HFFc6 (cell line): ENCODE measurements around the gene TTC39C. TPM values are rescaled to one million over a fixed set of nuclear protein-coding genes. Genes with fewer than 3 reads are reported as not detected.

ENCODE experiments used
- DNase-seq: peaks from one replicate; pipeline ENCODE4 v3.0.0-alpha.2; 2018
- H3K27ac Mint-ChIP-seq: 2 replicates; pipeline ENCODE4 v1.8.0; 2020; ENCODE audit warnings: mild to moderate bottlenecking, mixed read lengths
- H3K27me3 Mint-ChIP-seq: 2 replicates; pipeline ENCODE4 v1.8.0; 2021; ENCODE audit warnings: mild to moderate bottlenecking, moderate library complexity, mixed read lengths; ENCODE audit not compliant: insufficient read depth
- H3K36me3 Mint-ChIP-seq: 2 replicates; pipeline ENCODE4 v1.8.0; 2021; ENCODE audit warnings: low read depth, mixed read lengths
- H3K4me1 Mint-ChIP-seq: 2 replicates; pipeline ENCODE4 v1.8.0; 2020; ENCODE audit warnings: low read depth, mixed read lengths
- H3K4me3 Mint-ChIP-seq: 2 replicates; pipeline ENCODE4 v1.8.0; 2020; ENCODE audit warnings: mild to moderate bottlenecking, moderate library complexity, mixed read lengths
- H3K9me3 Mint-ChIP-seq: 2 replicates; pipeline ENCODE4 v1.8.0; 2020; ENCODE audit warnings: mild to moderate bottlenecking, mixed read lengths
- CTCF ChIP-seq: fragments of 200-600 bp; sonication (generic); IDR thresholded peaks from 2 replicates; pipeline ENCODE4 v1.5.0; 2021; ENCODE audit warnings: antibody characterized with exemption, mild to moderate bottlenecking
- total RNA-seq, 6 experiments: library from RNA; stranded (reverse); fragmentation: NEBNext Ultra II Directional; extraction: Animal tissue kit (Norgen Biotek cat#: 25700); gene quantifications; 2 replicates in 1 of 6; 3 replicates in 5 of 6; pipeline ENCODE4 v1.2.3, GENCODE V29; 2021

The TTC39C gene
- total RNA-seq, 6 experiments from 2014 or later = 10.1 to 21.3 (median 17.4) TPM

GRCh38 chr18:23969664-23970063 lies 44.9 kb upstream of the TTC39C start:
- no peak for DNase-seq
- TF ChIP-seq CTCF = no peak
- no peak overlapping the region for H3K27ac Mint-ChIP-seq
- H3K4me3 Mint-ChIP-seq = no peak overlapping the region
- H3K9me3 Mint-ChIP-seq = no peaks in the 10 kb centered on the region; the same call in 1 of the 2 replicates
- peaks cover 5% of the 10 kb centered on the region; the same call in 1 of the 2 replicates for H3K4me1 Mint-ChIP-seq
- H3K36me3 Mint-ChIP-seq = no peaks in the 10 kb centered on the region
- peaks cover 11% of the 10 kb centered on the region for H3K27me3 Mint-ChIP-seq

- Mint-ChIP-seq H3K27me3 (peaks cover 12% of the 10 kb centered on the region), H3K36me3 (no peaks in the 10 kb centered on the region), H3K9me3 (no peaks in the 10 kb centered on the region; the same call in 1 of the 2 replicates), H3K4me1 (peaks cover 5% of the 10 kb centered on the region; the same call in 1 of the 2 replicates), H3K27ac (no peak overlapping the region), H3K4me3 (no peak overlapping the region)
- DNase-seq = no peak
- TF ChIP-seq CTCF = no peak
Measured at GRCh38 chr18:23970161-23971096, 44.1 kb upstream of the TTC39C start.

- Mint-ChIP-seq H3K4me1 (peaks cover 5% of the 10 kb centered on the region; the same call in 1 of the 2 replicates), H3K9me3 (no peaks in the 10 kb centered on the region; the same call in 1 of the 2 replicates), H3K27ac (no peak overlapping the region), H3K4me3 (no peak overlapping the region), H3K36me3 (no peaks in the 10 kb centered on the region), H3K27me3 (peaks cover 9% of the 10 kb centered on the region)
- no peak for DNase-seq
- TF ChIP-seq CTCF = no peak
Measured at GRCh38 chr18:23971097-23971440, 43.5 kb upstream of the TTC39C start.

GRCh38 chr18:23971666-23972230 lies 42.8 kb upstream of the TTC39C start:
- no peak for TF ChIP-seq CTCF
- Mint-ChIP-seq H3K9me3 (no peaks in the 10 kb centered on the region; the same call in 1 of the 2 replicates), H3K4me1 (peaks cover 5% of the 10 kb centered on the region; the same call in 1 of the 2 replicates), H3K36me3 (no peaks in the 10 kb centered on the region), H3K27ac (no peak overlapping the region), H3K27me3 (peaks cover 12% of the 10 kb centered on the region), H3K4me3 (no peak overlapping the region)
- DNase-seq = no peak

GRCh38 chr18:23972453-23972852 lies 42.1 kb upstream of the TTC39C start:
- Mint-ChIP-seq H3K9me3 (peaks cover 5% of the 10 kb centered on the region), H3K27ac (no peak overlapping the region), H3K4me3 (no peak overlapping the region; the same call in 1 of the 2 replicates), H3K4me1 (peaks cover 5% of the 10 kb centered on the region; the same call in 1 of the 2 replicates), H3K27me3 (peaks cover 12% of the 10 kb centered on the region), H3K36me3 (0 out of 2 replicates have a peak, but pooled peaks cover 4% of the 10 kb centered on the region)
- no peak for DNase-seq
- no peak for TF ChIP-seq CTCF
